Retina (tissue), 1 donor: Measurements from ENCODE around the gene QRFP.
"Not testable (repeated sequence)": the region's sequence is repeated elsewhere in the genome, so short reads cannot be mapped to it uniquely, and the experiment has no call there.

Experiments used
- DNase-seq: peaks from one replicate; pipeline ENCODE4 v3.0.0-alpha.2; 2016

QRFP gene

GRCh38 chr9:130870491-130871381 is 25.9 kb downstream of the QRFP start:
- peak; percentile 65 for DNase-seq

GRCh38 chr9:130869250-130869649 is 27.4 kb downstream of the QRFP start:
- DNase-seq, result no peak

- DNase-seq, result no peak
Measured at GRCh38 chr9:130868230-130868629, 28.4 kb downstream of the QRFP start.

GRCh38 chr9:130867556-130867955 is 29.1 kb downstream of the QRFP start:
- no peak for DNase-seq

GRCh38 chr9:130866474-130866965 is 30.1 kb downstream of the QRFP start:
- DNase-seq, result peak; percentile 87

- no peak for DNase-seq
Measured at GRCh38 chr9:130865921-130866320, 30.7 kb downstream of the QRFP start.

GRCh38 chr9:130864541-130864940 is 32.1 kb downstream of the QRFP start:
- no peak for DNase-seq

GRCh38 chr9:130862747-130863146 is 33.9 kb downstream of the QRFP start:
- DNase-seq, result no peak

GRCh38 chr9:130862217-130862616 is 34.4 kb downstream of the QRFP start:
- DNase-seq, result no peak

GRCh38 chr9:130861372-130862180 is 35.0 kb downstream of the QRFP start:
- no peak for DNase-seq

GRCh38 chr9:130860458-130861316 is 35.9 kb downstream of the QRFP start:
- peak; percentile 75 for DNase-seq

GRCh38 chr9:130858739-130859705 is 37.6 kb downstream of the QRFP start:
- DNase-seq, result peak; percentile 54

- DNase-seq, result peak; percentile 69
Measured at GRCh38 chr9:130857864-130858738, 38.5 kb downstream of the QRFP start.

- no peak for DNase-seq
Measured at GRCh38 chr9:130856474-130856873, 40.1 kb downstream of the QRFP start.

- no peak for DNase-seq
Measured at GRCh38 chr9:130854835-130855234, 41.8 kb downstream of the QRFP start.

- no peak for DNase-seq
Measured at GRCh38 chr9:130854092-130854491, 42.5 kb downstream of the QRFP start.

- no peak for DNase-seq
Measured at GRCh38 chr9:130852801-130853200, 43.8 kb downstream of the QRFP start.

GRCh38 chr9:130849356-130849755 is 47.3 kb downstream of the QRFP start:
- DNase-seq, result no peak

GRCh38 chr9:130848514-130848913 is 48.1 kb downstream of the QRFP start:
- DNase-seq, result not testable (repeated sequence)
